ENCODE measurements around the gene GRM1. TPM values are rescaled to one million over a fixed set of nuclear protein-coding genes. Genes with fewer than 3 reads are reported as not detected.

Gene GRM1
- total and polyA plus RNA-seq, 2 donors (not counting 1 experiment from before 2014, with no cell fraction given), result not detected

DNA sequence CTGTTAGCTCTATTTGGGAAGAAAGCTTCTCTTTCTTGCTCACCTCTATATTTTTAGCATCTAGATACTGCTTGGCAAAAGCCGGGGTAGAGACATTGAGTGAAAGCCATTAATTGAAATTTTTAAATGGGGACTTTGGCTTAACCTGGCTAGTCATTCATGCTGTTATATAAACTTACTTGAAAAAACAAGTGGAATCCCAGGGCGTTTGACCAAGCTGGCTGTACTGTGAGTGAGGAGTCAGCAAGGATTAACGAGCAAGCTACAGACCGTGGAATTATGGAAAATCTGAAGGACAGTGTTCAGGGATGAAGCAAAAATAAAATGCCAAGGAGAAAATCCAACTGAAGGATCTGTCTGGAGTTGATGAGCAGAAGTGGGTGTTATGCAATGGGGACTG is 232.0 kb downstream of the GRM1 start:
- Histone ChIP-seq H2AFZ (ENCODE audit: insufficient read depth, low read depth, low read length, poor library complexity, severe bottlenecking) (no peak overlapping the region), H3K9me3 (ENCODE audit: control extremely low read depth in 1 of 3, control insufficient read depth in 2 of 3, insufficient read depth in 1 of 3, low read length in 2 of 3) (no peaks in the 10 kb centered on the region), H3K4me3 (ENCODE audit: control extremely low read depth in 1 of 5, extremely low read depth in 1 of 5, insufficient read depth in 1 of 5, low read depth in 2 of 5, low read length in 4 of 5) (no peak overlapping the region), H3K27ac (ENCODE audit: low read length in 2 of 2) (no peak overlapping the region), H3K36me3 (replicated peaks in 1 of 2; ENCODE audit: control extremely low read depth in 1 of 2, control insufficient read depth in 1 of 2, extremely low read depth in 1 of 2, insufficient read depth in 2 of 2, low read length in 1 of 2) (no peaks in the 10 kb centered on the region), H3K4me1 (ENCODE audit: control insufficient read depth in 2 of 2, insufficient read depth in 2 of 2, low read length in 2 of 2) (no peaks in the 10 kb centered on the region), H3K79me2 (ENCODE audit: control insufficient read depth, insufficient read depth, low read length) (no peaks in the 10 kb centered on the region), H4K20me1 (ENCODE audit: control insufficient read depth, insufficient read depth, low read length, poor library complexity, severe bottlenecking) (no peaks in the 10 kb centered on the region), H3K9ac (ENCODE audit: low read length) (no peak overlapping the region), H3K27me3 (replicated peaks in 1 of 4; ENCODE audit: control extremely low read depth in 1 of 4, control insufficient read depth in 3 of 4, insufficient read depth in 4 of 4, low read length in 3 of 4) (no peaks in the 10 kb centered on the region), H3K4me2 (replicated peaks; ENCODE audit: low read depth, low read length, poor library complexity, severe bottlenecking) (no peak overlapping the region)
- H3K4me3 Mint-ChIP-seq, result no peak overlapping the region
- ChIA-PET POLR2A (no interaction called here), CTCF (no interaction called here)
- WGBS (ENCODE audit: insufficient coverage), result 81% methylated on average over 3 of the region's 4 CpGs
- DNase-seq (no peak), ATAC-seq (ENCODE audit: low read depth) (no peak)
- H3K27ac Mint-ChIP-seq, result no peak overlapping the region
- H3K4me1 Mint-ChIP-seq, result no peaks in the 10 kb centered on the region
- peaks cover 3% of the 10 kb centered on the region for H3K9me3 Mint-ChIP-seq (ENCODE audit: insufficient read depth)
- H3K27me3 Mint-ChIP-seq, result no peaks in the 10 kb centered on the region
- intact Hi-C loops (cut with micrococcal nuclease), result no loop called here
- TF ChIP-seq EZH2 (IDR thresholded peaks at IDR 0.05; ENCODE audit: borderline replicate concordance, insufficient read depth, low read depth, low read length, poor library complexity, severe bottlenecking), result no peak
- TF ChIP-seq, protein P1, sequence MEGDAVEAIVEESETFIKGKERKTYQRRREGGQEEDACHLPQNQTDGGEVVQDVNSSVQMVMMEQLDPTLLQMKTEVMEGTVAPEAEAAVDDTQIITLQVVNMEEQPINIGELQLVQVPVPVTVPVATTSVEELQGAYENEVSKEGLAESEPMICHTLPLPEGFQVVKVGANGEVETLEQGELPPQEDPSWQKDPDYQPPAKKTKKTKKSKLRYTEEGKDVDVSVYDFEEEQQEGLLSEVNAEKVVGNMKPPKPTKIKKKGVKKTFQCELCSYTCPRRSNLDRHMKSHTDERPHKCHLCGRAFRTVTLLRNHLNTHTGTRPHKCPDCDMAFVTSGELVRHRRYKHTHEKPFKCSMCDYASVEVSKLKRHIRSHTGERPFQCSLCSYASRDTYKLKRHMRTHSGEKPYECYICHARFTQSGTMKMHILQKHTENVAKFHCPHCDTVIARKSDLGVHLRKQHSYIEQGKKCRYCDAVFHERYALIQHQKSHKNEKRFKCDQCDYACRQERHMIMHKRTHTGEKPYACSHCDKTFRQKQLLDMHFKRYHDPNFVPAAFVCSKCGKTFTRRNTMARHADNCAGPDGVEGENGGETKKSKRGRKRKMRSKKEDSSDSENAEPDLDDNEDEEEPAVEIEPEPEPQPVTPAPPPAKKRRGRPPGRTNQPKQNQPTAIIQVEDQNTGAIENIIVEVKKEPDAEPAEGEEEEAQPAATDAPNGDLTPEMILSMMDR (IDR thresholded peaks at IDR 0.05), result no peak

DNA sequence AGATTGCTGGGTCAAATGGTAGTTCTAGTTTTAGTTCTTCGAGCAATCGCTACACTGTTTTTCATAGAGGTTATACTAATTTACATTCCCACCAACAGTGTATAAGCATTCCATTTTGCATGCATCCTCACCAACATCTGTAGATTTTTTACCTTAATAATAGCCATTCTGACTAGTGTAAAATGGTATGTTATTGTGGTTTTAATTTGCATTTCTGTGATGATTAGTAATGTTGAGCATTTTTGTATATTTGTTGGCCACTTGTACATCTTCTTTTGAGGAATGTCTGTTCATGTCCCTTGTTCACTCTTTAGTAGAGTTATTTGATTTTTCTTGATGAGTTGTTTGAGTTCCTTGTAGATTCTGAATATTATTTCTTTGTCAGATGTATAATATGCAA is 236.2 kb downstream of the GRM1 start:
- Mint-ChIP-seq H3K27ac (no peak overlapping the region), H3K4me3 (no peak overlapping the region), H3K4me1 (no peaks in the 10 kb centered on the region), H3K27me3 (no peaks in the 10 kb centered on the region), H3K9me3 (ENCODE audit: insufficient read depth) (peaks cover 3% of the 10 kb centered on the region)
- no CpG with 5 or more reads among the region's 2 CpGs for WGBS (ENCODE audit: insufficient coverage)
- ATAC-seq (ENCODE audit: low read depth) (no peak), DNase-seq (no peak)
- TF ChIP-seq, protein P1 (IDR thresholded peaks at IDR 0.05), result no peak
- TF ChIP-seq EZH2 (IDR thresholded peaks at IDR 0.05; ENCODE audit: borderline replicate concordance, insufficient read depth, low read depth, low read length, poor library complexity, severe bottlenecking), result no peak
- Histone ChIP-seq H2AFZ (ENCODE audit: insufficient read depth, low read depth, low read length, poor library complexity, severe bottlenecking) (no peak overlapping the region), H3K4me1 (ENCODE audit: control insufficient read depth in 2 of 2, insufficient read depth in 2 of 2, low read length in 2 of 2) (no peaks in the 10 kb centered on the region), H3K27ac (ENCODE audit: low read length in 2 of 2) (no peak overlapping the region), H3K9ac (ENCODE audit: low read length) (no peak overlapping the region), H4K20me1 (ENCODE audit: control insufficient read depth, insufficient read depth, low read length, poor library complexity, severe bottlenecking) (no peaks in the 10 kb centered on the region), H3K27me3 (replicated peaks in 1 of 4; ENCODE audit: control extremely low read depth in 1 of 4, control insufficient read depth in 3 of 4, insufficient read depth in 4 of 4, low read length in 3 of 4) (no peaks in the 10 kb centered on the region), H3K9me3 (ENCODE audit: control extremely low read depth in 1 of 3, control insufficient read depth in 2 of 3, insufficient read depth in 1 of 3, low read length in 2 of 3) (no peaks in the 10 kb centered on the region), H3K79me2 (ENCODE audit: control insufficient read depth, insufficient read depth, low read length) (no peaks in the 10 kb centered on the region), H3K4me3 (ENCODE audit: control extremely low read depth in 1 of 5, extremely low read depth in 1 of 5, insufficient read depth in 1 of 5, low read depth in 2 of 5, low read length in 4 of 5) (no peak overlapping the region), H3K36me3 (replicated peaks in 1 of 2; ENCODE audit: control extremely low read depth in 1 of 2, control insufficient read depth in 1 of 2, extremely low read depth in 1 of 2, insufficient read depth in 2 of 2, low read length in 1 of 2) (no peaks in the 10 kb centered on the region), H3K4me2 (replicated peaks; ENCODE audit: low read depth, low read length, poor library complexity, severe bottlenecking) (no peak overlapping the region)
- ChIA-PET POLR2A (no interaction called here), CTCF (no interaction called here)
- intact Hi-C loops (cut with micrococcal nuclease), result no loop called here

Measured in B cell (primary cell).